ENCODE measurements around the gene DUSP15.

- no peak for TF ChIP-seq CTCF (optimal IDR thresholded peaks at IDR 0.05 in 1 of 3, IDR thresholded peaks at IDR 0.05 in 1 of 3, conservative IDR thresholded peaks at IDR 0.05 in 1 of 3; ENCODE audit: extremely low read depth in 1 of 3, insufficient read depth in 2 of 3, low read length in 3 of 3)
- TF ChIP-seq EZH2 (IDR thresholded peaks at IDR 0.05; ENCODE audit: low read length): no peak
Measured at GRCh38 chr20:31861135-31861384, 9.3 kb downstream of the DUSP15 start.

Measured in keratinocyte (primary cell).